GM21360 (cell line): ENCODE results near the gene CRTC3.
"Not testable (repeated sequence)": the region's sequence is repeated elsewhere in the genome, so short reads cannot be mapped to it uniquely, and the experiment has no call there.

Experiments used
- ATAC-seq: cut with Tn5 transposase; IDR thresholded peaks from one replicate; pipeline ENCODE4 v1.9.1; 2021; ENCODE audit warnings: mild to moderate bottlenecking, moderate library complexity; ENCODE audit not compliant: unreplicated experiment

CRTC3 gene

GRCh38 chr15:90618330-90619125 is 88.8 kb downstream of the CRTC3 start:
- ATAC-seq, result no peak

DNA sequence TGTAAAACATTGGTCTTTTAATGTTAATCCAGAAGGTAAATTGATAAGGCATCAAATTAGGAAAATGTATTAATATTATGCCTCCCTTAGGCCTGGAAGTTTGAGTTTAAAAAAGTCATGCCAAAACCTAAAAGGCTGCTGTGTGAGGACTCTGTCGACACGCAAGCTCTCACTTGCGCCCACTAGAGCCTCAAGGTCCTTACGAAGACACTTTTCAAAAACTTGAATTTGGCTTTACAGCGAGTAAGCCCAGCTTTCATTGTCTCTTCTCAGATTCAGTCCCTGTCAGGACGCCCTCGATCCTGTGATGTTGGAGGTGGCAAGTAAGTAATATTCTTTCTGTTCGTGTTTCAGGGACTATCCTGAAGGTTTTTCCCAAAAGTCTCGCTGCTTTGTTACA is 89.7 kb downstream of the CRTC3 start:
- ATAC-seq, result no peak

DNA sequence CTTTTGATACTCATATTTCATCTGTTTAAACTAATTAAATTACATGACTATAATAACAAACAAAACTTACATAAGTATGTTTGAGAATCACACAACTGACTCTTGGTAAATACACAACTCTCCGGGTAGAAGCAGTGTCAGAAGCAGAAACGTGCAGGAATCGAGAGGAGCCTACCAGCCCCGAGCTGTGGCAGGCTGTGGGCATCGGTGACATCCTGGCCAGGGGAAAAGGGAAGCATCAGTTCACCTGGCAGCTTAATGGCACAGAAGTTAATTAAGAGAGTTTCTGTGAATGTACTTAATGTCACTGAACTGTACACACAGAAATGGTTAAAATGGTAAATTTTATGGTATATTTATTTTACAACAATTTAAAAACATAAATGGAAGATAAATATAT is 90.2 kb downstream of the CRTC3 start:
- no peak for ATAC-seq

GRCh38 chr15:90620379-90621067 is 90.8 kb downstream of the CRTC3 start:
- ATAC-seq, result peak; percentile 90

GRCh38 chr15:90623854-90624253 is 94.1 kb downstream of the CRTC3 start:
- ATAC-seq, result no peak

GRCh38 chr15:90624278-90624981 is 94.7 kb downstream of the CRTC3 start:
- ATAC-seq, result no peak

DNA sequence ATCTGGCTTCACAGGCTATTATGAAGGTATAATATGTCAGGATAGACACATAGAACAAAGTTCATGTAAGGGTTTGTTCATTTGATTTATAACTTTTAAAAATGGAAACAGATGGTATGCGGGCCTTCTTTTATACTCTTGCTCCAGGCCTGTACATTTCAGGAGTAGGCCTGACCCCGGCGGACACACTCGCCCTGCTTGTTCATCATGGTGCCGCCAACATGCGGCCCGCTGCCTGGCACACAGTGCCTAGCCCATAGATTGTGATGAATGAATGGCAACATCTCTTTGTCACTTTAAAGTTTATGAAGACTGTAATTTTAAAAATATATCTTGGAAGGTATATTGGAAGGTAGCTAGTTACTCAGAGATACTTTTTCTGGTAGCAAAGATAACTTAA is 95.3 kb downstream of the CRTC3 start:
- no peak for ATAC-seq

GRCh38 chr15:90629217-90629616 is 99.5 kb downstream of the CRTC3 start:
- ATAC-seq, result no peak

- no peak for ATAC-seq
These were observed 103.6 kb downstream of the CRTC3 start for GRCh38 chr15:90633360-90633759.

DNA sequence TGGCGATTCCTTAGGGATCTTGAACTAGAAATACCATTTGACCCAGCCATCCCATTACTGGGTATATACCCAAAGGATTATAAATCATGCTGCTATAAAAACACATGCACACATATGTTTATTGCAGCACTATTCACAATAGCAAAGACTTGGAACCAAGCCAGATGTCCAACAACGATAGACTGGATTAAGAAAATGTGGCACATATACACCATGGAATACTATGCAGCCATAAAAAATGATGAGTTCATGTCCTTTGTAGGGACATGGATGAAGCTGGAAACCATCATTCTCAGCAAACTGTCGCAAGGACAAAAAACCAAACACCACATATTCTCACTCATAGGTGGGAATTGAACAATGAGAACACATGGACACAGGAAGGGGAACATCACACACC is 107.3 kb downstream of the CRTC3 start:
- not testable (repeated sequence) for ATAC-seq

- ATAC-seq, result no peak
These were observed 108.0 kb downstream of the CRTC3 start for GRCh38 chr15:90637693-90638092.

- ATAC-seq, result no peak
These were observed 108.5 kb downstream of the CRTC3 start for GRCh38 chr15:90638201-90638691.

GRCh38 chr15:90638963-90639362 is 109.2 kb downstream of the CRTC3 start:
- ATAC-seq, result no peak

- ATAC-seq, result no peak
These were observed 111.1 kb downstream of the CRTC3 start for GRCh38 chr15:90640862-90641261.

DNA sequence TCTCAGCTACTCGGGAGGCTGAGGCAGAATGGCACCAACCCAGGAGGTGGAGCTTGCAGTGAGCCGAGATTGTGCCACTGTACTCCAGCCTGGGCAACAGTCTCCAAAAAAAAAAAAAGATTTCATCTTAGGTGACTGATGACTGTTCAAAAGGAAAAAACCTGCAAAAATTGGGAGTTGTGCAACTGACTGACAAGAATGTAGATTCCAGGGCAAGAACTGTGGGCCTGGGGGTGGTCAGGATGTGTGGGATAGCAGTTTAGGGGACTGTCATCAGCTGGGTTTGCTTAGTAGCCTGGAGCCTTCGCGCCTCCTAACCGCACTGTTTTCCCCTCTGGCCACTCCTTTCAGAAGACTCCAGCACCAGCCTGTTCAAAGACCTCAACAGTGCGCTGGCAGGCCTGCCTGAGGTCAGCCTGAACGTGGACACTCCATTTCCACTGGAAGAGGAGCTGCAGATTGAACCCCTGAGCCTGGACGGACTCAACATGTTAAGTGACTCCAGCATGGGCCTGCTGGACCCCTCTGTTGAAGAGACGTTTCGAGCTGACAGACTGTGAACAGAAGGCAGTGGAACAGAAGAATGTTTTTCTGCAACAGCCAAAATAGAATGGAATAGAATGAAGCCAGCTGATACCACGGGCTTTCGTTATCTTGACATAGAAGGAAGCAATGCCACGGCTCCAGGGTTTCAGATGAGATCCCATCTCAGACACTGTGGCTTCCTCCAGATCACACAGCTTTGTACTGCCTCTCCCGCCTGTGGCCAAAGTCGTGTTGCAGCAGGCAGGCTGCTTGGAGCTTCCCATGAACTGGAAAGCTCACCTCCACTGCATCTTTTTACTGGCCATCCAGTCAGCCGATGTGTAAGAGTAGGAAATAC is 112.1 kb downstream of the CRTC3 start:
- ATAC-seq, result no peak

DNA sequence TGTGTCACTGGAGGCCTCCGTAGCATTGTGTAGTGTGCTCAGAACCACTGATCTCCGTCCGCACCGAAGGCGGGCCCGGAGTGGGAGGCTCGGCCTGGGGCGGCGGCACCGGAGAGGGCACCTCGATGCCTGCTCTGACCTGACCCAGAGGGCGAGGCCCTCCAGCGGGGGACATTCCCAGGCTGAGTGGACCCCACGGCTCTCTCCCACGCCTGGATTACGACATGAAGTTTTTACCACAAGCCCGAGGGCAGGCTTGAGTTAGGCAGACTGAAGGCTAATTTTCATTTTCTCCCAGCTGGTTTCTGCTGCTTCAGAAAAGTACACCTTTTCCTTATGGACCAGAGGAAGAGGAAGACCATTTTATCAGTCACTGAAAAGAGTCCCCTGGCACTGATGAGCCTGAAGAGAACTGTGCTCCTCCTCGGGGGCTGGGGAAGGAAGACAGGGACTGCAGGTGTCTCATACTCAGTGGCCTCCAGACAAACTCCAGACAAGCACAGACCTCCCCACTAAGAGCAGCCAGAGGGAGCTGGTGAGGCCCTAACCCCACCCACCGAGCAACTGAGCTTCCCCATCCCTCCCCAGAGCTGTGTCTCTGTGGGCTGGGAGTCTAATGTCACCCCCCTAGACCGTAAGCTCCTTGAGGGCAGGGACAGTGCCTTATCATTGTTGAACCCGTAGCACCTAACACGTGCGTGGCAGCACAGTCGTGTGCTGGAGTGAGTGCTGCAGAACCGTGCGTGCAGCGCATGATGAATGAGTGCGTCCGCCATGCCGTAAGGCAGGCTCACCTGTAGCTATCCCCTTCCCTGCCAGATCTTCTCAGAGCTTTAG is 113.0 kb downstream of the CRTC3 start:
- ATAC-seq, result no peak

GRCh38 chr15:90643301-90643632 is 113.5 kb downstream of the CRTC3 start:
- ATAC-seq, result no peak

DNA sequence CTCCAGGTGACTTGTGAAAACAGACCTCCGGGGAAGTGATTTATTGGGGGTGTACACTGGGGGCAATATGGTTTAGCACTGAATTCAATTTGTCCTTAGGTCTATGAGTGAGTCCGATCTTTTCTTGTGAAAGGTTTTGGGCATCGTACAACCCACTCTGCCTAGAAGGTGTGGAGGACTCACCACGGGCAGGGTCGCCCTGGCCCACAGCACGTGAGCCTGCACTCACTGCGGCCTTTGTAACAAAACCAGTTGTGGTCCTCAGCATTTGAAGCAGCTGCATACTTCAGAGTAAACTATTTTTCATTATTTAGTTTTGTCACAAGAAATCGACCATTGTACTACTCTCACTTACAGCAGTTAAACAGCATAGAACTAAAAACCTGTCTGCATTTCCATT is 114.8 kb downstream of the CRTC3 start:
- no peak for ATAC-seq

DNA sequence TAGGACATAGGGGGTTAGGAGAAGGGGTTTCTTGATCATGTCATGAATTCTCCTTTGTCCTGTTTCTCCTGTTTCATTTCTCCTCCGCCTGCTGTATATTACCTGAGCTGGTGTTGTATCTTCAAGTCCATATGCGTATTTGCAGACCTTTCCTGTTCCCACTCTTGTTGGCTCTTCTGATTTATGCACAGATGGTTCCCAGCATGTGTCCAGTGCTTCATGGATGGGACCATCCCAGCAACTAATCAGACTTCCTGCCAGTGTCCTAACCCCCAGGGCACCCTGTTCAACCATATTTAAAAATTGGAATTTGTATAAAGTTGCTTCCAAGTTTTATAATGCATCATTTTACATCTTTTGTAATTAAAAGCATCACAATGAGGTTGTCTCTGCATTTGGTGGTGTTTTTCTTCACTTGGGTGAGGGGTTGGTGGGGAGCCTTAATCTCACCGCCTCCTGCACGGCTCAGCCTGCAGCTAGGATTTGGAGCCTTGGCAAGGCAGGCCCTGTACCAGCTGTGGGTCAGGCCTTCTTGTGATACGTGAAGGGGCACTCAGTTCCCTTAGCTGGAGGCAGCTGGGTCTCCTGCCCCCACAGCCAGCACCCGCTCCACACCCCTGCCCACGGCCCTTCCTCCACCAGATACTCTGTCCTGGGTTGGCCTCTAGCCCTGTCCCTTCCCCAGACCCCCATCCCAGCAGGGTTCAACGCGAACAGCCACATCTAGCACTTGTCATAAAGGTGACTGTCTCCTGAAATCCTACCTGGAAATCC is 115.4 kb downstream of the CRTC3 start:
- no peak for ATAC-seq
